T follicular helper cell (primary cell): ENCODE measurements around the gene BMP2.

Experiments used
- DNase-seq: peaks from one replicate; pipeline ENCODE4 v3.0.0-alpha.2; 2020; ENCODE audit warnings: low read depth

Gene BMP2

DNA sequence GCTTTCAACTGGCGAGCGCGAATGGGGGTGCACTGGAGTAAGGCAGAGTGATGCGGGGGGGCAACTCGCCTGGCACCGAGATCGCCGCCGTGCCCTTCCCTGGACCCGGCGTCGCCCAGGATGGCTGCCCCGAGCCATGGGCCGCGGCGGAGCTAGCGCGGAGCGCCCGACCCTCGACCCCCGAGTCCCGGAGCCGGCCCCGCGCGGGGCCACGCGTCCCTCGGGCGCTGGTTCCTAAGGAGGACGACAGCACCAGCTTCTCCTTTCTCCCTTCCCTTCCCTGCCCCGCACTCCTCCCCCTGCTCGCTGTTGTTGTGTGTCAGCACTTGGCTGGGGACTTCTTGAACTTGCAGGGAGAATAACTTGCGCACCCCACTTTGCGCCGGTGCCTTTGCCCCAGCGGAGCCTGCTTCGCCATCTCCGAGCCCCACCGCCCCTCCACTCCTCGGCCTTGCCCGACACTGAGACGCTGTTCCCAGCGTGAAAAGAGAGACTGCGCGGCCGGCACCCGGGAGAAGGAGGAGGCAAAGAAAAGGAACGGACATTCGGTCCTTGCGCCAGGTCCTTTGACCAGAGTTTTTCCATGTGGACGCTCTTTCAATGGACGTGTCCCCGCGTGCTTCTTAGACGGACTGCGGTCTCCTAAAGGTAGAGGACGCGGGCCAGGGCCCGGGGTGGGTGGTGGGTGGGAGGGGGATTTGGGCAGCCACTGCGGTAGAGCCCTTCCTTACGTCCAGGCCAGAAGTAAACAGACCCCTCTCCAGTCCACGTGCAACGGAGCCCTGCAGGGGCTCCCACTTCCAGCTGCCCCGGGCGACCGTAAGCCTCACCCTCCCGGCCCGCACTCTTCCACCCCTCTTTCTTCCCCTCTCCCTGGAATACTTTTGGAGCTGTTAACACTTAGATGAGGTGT, 998 bp downstream of the BMP2 start:
- DNase-seq = no peak

DNA sequence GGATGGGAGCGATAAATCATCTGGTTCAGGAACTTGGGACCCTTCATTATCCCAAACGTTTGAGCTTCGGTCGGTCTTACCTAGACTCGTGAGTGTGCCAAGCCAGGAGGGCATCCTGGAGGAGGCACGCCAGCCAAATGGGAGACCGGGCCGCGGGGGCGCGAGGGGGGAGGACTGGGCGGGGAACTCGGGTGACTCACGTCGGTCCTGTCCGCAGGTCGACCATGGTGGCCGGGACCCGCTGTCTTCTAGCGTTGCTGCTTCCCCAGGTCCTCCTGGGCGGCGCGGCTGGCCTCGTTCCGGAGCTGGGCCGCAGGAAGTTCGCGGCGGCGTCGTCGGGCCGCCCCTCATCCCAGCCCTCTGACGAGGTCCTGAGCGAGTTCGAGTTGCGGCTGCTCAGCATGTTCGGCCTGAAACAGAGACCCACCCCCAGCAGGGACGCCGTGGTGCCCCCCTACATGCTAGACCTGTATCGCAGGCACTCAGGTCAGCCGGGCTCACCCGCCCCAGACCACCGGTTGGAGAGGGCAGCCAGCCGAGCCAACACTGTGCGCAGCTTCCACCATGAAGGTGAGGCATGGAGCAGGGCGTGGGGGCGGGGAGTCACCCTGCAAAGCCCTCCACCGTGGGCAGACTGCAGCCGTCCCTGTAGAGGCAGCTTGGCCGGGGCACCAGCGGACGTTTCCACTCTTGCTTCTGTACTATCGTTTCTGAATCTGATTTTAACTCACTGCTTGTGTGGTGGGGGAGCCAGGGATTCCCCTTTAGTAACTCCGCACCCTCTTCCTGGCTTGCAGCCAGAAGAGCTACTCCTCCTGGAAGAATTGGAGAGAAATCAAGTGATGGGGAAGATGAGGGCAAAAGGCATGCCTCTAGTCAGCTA, 2.7 kb downstream of the BMP2 start:
- DNase-seq = no peak

DNA sequence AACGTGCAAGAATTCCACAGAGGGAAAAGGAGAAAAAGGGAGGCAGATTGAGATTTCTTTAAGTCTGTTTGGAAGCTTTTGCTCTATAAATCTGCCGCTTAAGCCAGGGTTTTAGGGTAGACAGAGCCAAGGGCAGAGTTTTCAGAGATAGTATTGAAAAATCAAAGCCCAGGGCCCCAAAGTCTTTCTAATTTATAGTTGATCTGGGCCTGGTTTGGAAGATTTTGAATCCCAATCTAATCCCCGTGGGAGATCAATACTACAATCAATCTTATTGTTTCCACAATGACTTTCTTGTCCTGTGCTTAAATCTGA, 3.3 kb downstream of the BMP2 start:
- DNase-seq = no peak

DNA sequence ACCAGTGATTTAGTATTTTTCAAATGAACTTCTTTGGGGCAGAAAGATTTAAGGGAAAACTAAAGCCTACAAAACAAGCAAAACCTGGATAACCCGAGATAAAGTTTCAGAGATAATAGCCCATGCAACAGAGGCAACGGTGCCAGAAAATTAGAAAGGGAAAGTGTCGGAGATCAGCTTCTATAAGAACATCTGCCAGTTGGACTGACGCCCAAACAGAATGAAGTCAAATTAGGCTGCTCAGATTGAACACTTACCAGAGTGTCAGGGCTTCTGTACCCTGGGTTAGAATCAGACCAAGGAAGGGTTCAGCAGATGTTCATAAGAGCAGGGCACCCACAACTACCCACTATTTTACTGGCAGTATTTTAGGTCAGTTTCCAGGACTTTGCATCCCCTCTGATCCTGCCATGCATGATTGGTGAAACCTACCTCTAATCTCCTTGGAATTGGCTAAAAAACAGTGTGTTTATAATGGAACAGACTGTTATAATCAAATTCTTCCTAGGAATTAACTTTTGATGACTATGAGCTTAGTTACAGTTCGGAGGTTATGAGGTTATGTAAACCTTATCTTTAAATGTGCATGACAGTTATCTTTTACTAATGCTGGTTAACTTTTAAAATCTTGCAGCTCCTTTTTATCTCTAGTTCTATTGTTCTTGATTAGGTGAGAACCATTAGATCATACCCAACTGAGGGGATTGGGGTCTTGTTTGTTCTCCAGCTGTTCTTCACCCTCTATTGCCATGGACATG, 13.1 kb downstream of the BMP2 start:
- no peak for DNase-seq

DNA sequence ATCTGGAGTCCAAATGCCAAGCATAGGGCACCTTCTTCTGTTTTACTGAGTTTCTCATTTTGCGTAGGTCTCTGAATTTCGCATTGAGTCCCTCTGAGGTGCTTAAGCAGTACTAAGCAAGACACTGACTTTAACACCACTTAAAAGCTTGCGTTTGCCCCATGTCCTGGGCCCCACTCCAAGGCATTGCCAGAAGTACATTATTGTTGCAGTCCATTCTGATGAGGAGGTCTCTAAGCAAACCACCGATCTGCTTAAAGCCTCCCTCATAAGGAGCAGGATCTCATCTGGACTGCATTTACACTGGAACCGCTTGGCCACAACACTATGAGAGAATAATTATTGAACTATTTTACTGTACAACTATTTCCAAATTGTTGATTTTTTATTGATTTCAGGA, 16.3 kb downstream of the BMP2 start:
- DNase-seq = no peak

DNA sequence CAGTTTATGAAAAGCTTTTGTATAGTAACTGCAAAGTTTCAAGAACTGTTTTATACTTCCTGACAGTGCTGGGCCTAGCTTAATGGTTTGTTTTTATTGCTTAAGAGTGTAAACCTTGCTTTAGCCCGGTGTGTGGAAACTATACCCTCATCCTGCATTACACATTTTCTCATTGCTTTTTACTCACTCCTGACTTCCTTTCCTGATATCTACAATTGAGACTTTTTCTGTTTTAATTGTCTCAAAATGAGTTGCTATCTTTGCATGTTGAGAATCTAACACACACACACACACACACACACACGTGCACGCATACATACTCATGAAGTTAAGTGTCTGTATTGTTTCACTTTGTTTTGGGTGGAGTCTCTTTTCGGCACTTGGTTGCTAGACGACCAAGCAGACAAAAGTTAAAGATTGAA, 16.7 kb downstream of the BMP2 start:
- DNase-seq = no peak

DNA sequence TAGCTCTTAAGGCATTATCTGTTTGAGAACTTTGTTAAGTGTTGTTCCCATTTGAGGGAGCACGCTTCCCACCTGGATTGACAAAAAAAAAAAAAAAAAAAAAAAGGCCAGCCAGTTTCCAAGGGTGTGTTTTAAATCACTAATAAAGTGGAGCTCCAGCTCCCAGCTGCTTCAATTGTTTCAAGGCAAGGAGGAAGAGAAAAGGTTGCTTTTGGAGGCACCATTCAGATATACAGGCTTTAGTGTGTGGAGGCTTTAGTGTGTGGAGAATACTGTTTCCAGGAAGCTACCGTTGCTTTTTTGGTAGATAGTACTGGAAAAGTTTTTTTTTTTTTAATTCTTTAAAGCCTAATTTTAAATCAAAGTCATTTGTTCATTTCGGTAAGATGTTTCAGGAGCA, 17.3 kb downstream of the BMP2 start:
- DNase-seq = no peak

DNA sequence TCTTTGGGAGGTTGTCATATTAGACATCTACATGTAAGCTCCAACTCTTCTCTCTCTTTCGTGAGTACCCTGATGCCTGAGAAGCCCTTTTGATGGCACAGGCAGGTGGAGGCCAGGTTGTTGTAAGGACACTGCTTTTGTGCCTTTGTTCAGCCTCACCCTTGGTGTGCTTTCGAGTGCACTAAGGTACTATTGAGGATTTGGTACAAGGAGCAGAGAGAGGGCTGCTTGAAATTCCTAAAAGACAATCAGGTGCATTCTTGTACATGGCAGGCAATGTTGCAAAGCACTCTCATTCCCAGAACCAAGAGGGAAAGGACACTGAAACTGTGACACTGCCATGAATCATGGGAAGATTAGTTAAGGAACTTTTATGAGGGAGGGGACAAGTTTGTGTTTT, 19.1 kb downstream of the BMP2 start:
- no peak for DNase-seq

DNA sequence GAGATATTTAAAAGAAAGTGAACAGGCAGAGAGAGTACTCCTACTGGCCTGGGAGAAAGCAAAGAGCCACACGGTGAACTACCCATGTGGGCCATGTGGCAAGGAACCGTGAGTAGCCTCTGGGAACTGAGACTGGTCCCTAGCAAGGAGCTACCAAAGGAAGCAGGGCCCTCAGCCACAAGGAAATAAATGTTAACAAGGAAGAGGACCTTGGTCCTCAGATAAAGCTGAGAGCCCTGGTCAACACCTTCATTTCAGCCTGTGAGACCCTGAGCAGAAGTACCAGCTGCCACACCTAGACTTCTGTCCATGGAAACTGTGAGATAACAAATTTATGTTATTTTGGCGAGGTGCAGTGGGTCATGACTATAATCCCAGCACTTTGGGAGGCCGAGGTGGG, 25.3 kb downstream of the BMP2 start:
- no peak for DNase-seq

DNA sequence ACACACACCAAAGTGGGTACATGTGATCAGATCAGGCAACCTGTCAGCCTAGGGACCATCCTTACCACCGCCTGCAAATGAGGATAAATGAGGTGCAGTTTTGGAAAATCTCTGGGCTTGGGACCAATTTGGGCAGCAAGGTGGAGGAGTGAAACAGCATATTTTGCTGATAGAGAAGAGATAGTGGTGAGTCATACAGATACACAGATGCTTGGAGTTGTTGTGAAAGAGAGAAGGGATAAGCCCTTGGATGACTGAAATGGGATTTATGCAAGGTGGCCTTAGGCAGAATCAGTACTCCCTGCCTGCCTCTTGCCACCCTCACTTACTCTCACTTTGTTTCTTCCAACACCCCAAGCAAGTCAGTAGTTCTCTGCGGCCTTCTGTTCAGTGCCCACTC, 34.7 kb downstream of the BMP2 start:
- DNase-seq = no peak

DNA sequence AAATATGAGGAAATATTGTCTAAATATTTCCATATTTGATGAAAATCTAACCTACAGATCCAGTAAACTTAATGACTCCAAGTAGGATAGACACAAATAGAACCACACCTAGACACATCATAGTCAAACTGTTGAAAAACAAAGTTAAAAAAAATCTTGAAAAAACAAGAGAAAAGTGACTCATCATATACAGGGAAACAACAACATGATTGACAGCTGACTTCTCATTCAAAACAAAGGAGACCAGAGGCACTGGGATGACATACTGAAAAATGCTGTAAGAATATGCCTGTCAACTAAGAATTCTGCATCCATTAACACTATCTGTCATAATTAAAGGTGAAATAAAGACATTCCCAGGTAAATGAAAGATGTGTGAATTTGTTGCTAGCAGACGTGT, 38.8 kb downstream of the BMP2 start:
- no peak for DNase-seq

DNA sequence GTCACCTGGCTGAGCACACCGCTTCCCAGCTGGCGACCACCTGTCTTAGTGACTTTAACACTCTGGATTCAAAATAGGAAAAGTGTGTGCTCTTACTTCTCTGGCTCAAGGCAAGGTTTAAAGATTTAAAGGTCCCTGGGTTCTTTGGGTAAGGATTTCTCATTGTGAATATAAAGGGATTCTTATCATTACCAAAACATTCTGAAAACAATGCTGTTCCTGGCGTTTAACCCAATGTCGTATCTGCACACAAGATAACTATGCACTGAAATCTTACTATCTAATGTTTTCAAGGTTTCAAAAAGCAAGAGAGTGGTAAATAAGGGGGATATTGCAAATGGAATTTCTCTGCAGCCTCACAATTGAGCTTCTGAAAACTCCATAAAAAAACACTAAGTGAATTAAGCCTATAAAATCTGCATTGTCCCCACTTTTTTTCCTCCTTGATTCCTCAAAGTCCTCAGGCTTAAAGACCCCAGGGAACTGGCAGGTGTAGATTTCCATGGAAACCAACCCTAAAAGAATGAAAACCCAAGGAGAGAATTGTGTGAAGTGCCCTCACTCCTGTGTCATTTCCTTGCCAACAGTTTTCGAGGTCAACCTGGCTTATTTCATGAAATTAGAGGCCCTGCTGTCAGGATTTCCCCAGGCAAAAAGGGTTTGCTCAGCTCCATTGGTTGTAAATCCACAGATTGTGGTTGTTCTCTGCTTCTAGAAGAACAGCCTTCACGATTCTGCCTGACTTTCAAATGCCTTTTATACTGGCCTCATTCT, 44.0 kb downstream of the BMP2 start:
- DNase-seq = no peak

DNA sequence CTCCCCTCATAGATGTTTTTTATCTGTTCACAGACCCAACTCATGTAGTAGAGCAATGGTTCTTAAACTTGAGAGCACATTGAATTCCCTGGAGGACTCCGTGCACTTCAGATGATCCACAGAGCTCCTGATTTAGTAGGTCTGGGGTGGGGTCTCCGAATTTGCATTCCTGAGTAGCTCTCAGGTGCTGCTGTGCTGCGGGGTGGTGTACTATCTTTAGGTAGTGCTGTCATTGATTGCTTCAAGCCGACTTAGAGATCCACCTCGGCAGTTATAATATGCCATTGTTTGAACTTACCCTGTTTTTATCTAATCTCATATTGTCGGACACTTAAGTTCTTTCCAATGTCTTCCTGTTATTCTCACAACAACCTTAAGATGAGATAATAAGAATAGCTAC, 45.0 kb downstream of the BMP2 start:
- no peak for DNase-seq

DNA sequence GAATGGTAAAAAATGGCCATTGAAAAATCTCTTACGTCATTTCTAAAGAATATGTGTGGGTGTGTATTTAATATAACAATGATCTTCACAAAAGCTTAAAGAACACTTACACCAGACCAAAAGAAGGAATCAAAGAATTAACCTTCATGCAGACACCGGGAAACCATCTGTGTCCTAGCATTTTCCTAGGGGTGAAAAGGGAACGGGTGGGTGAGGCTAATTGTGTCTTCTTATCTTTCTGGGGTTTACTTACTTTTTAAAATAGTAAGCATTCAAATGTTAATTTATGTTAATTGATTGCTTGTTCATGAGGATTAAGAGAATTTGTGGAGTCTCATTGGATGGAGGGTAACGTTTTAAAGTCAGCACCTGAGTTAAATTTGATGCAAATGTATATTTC, 47.5 kb downstream of the BMP2 start:
- DNase-seq = no peak

DNA sequence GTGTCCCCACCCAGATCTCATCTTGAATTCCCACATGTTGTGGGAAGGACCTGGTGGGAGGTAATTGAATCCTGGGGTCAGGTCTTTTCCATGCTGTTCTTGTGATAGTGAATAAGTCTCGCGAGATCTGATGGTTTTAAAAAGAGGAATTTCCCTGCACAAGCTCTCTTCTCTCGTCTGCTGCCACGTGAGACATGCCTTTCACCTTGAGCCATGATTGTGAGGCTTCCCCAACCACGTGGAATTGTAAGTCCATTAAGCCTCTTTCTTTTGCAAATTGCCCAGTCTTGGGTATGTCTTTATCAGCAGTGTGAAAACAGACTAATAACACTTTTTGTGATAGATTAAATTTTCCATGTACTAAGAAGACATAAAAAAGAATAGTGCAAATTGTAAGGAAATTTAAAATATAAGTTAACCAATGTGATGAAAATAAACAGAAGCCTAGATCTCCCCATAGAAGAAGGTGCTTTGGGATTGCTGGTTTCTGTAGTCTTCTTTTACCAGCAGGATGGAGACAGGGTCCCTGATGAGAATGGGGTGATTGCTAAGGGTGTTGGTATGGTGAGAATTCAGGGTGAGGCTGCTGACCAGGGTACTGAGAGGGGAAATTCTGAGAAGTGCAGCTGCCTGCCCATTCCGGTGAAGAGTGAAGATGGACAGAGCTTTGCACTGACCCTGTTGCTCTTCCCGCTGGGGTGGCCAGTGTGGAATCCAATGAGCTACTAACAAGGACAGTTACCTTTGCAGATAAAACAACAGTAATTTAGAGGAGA, 50.7 kb downstream of the BMP2 start:
- DNase-seq = no peak

DNA sequence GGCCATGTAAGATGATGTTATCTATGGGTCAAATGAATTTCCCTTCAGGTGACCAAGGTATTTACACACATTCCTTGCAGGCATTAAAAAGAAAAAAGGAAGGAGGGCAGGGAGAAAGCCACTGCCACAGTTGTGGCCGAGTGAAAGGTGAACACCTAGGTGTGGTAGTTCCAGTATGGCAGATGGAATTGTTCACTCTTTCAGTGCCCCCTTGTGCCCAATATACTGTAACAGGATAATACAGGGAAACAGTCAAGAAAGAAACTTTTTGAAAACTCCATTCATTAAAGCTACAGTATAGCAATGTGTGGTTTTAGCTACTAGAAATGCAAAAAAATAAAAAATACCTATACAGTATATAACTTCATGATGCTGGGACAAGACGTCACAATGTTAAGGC, 52.1 kb downstream of the BMP2 start:
- no peak for DNase-seq

DNA sequence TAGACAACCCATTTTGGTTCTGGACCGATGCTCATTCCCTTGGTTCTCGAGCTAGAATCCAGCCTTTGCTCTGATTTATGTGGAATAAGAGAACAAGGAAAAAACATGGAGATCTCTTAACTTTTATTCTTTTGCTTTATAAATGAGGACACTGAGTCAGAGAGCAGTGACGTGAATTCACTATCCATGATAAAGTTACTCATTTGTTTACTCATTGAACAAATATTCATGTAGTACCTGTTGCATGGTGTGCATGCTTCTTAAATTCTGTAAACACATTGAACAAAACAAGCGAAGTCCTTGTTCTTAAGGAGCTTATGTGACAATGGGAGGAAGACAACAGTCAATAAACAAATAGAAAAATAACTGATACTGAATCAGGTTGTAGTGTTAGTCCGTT, 56.9 kb downstream of the BMP2 start:
- DNase-seq = no peak

DNA sequence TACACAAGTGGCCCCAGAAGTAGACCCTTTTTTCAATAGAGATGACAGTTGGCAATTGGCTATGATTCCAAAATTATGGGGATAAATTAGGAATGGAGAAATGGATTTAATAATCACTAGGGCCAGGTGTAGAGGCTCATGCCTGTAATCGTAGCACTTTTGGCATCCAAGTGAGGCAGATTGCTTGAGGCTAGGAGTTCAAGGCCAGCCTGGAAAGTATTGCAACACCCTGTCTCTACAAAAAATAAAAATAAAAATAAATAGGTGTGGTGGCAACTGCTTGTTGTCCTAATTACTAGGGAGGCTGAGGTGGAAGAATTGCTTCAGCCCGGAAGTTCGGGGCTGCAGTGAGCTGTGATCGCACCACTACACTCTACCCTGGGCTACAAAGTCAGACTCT, 60.0 kb downstream of the BMP2 start:
- no peak for DNase-seq

DNA sequence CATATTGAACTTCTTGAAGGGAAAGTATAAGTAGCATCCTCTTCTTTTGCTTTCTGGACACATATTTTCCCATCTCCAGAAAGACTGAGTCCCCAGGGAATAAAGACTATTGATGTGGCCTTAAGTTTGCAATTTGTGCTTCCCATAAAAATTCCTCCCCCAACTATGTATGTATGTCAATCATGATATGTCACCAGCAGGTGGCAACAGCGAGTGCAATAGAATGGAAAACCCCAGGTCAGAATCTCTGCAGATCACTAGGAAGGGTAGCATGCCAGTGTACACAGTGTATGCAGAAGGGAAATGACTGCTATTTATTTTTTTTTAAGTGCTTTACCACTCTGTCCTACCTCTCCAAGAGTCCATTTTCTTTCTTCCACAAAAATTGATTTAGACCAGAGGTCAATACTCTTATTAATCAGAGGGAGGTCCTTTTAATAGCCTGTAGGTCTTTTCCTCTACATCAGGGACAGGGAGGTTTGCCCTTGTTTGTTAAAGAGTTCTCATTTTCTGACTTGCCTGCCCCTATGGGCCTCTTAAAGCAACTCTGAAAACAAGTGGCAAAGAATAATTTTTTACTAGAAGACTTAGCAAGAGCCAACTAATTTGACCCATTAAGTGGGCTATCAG, 61.4 kb downstream of the BMP2 start:
- no peak for DNase-seq

DNA sequence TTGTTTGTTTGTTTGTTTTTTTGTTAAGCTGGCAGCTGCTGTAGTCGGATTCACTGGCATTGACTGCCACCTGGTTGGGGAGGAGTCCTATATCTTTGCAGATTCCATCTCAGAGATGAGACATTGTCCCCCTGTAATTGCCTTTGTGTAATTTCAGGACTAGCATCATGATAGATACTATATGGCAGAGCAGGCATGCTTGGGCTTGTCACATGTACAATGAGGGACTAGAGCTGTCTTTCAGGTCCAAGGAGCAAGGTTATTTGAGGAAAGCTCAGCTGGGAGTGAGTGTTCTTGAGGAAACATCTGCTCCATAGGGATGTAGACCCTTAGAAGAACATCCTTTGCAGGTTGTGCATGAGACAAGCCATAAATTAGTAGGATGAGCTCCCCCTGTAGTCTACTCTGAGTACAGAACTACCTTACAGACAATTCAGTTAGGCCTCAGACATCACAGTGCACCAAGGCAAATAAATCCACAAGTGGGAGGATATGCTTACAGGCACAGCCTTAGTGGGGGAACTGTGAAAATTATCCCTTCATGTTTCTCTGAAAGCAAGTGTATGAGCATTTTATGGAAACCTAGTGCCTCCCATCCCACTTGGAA, 62.1 kb downstream of the BMP2 start:
- DNase-seq = no peak
